Nephron progenitor cell (in vitro differentiated cells): ENCODE results near the gene WIPI1.

Experiments used
- DNase-seq: peaks from one replicate; pipeline ENCODE4 v3.0.0; 2021
- H3K27ac Mint-ChIP-seq: 2 replicates; pipeline ENCODE4 v1.8.0; 2021; ENCODE audit warnings: mild to moderate bottlenecking, moderate library complexity, mixed read lengths
- H3K27me3 Mint-ChIP-seq: 2 replicates; pipeline ENCODE4 v1.8.0; 2021; ENCODE audit warnings: mild to moderate bottlenecking, low read depth, mixed read lengths; ENCODE audit not compliant: poor library complexity
- H3K36me3 Mint-ChIP-seq: 2 replicates; pipeline ENCODE4 v1.8.0; 2021; ENCODE audit warnings: low read depth, mixed read lengths
- H3K4me1 Mint-ChIP-seq: 2 replicates; pipeline ENCODE4 v1.8.0; 2021; ENCODE audit warnings: mixed read lengths
- H3K4me3 Mint-ChIP-seq: 2 replicates; pipeline ENCODE4 v1.8.0; 2021; ENCODE audit warnings: mild to moderate bottlenecking, moderate library complexity, mixed read lengths
- H3K9me3 Mint-ChIP-seq: 2 replicates; pipeline ENCODE4 v1.8.0; 2021; ENCODE audit warnings: mild to moderate bottlenecking, moderate library complexity, mixed read lengths
- CTCF ChIP-seq: fragments of 200-600 bp; sonication (generic); IDR thresholded peaks from 2 replicates; pipeline ENCODE4 v1.5.0; 2021; ENCODE audit warnings: antibody characterized with exemption

The WIPI1 gene

GRCh38 chr17:68440526-68440925, 16.8 kb downstream of the WIPI1 start:
- no peak overlapping the region for H3K27ac Mint-ChIP-seq
- TF ChIP-seq CTCF, result no peak
- no peak overlapping the region for H3K4me3 Mint-ChIP-seq
- peaks cover 10% of the 10 kb centered on the region for H3K27me3 Mint-ChIP-seq
- H3K9me3 Mint-ChIP-seq, result no peaks in the 10 kb centered on the region
- no peaks in the 10 kb centered on the region for H3K36me3 Mint-ChIP-seq
- DNase-seq, result no peak
- H3K4me1 Mint-ChIP-seq, result peaks cover 41% of the 10 kb centered on the region

GRCh38 chr17:68439656-68440290, 17.5 kb downstream of the WIPI1 start:
- no peaks in the 10 kb centered on the region for H3K36me3 Mint-ChIP-seq
- peaks cover 41% of the 10 kb centered on the region for H3K4me1 Mint-ChIP-seq
- no peak for TF ChIP-seq CTCF
- no peak overlapping the region for H3K4me3 Mint-ChIP-seq
- H3K27me3 Mint-ChIP-seq, result peaks cover 4% of the 10 kb centered on the region
- no peak for DNase-seq
- no peak overlapping the region for H3K27ac Mint-ChIP-seq
- H3K9me3 Mint-ChIP-seq, result no peaks in the 10 kb centered on the region

- H3K9me3 Mint-ChIP-seq, result no peaks in the 10 kb centered on the region
- peaks cover 3% of the 10 kb centered on the region for H3K36me3 Mint-ChIP-seq
- no peak overlapping the region for H3K4me3 Mint-ChIP-seq
- TF ChIP-seq CTCF, result no peak
- peaks cover 41% of the 10 kb centered on the region for H3K4me1 Mint-ChIP-seq
- peaks cover 4% of the 10 kb centered on the region for H3K27me3 Mint-ChIP-seq
- DNase-seq, result no peak
- peak overlapping the region; percentile 59 for H3K27ac Mint-ChIP-seq
Measured at GRCh38 chr17:68437979-68438822, 19.1 kb downstream of the WIPI1 start.

DNA sequence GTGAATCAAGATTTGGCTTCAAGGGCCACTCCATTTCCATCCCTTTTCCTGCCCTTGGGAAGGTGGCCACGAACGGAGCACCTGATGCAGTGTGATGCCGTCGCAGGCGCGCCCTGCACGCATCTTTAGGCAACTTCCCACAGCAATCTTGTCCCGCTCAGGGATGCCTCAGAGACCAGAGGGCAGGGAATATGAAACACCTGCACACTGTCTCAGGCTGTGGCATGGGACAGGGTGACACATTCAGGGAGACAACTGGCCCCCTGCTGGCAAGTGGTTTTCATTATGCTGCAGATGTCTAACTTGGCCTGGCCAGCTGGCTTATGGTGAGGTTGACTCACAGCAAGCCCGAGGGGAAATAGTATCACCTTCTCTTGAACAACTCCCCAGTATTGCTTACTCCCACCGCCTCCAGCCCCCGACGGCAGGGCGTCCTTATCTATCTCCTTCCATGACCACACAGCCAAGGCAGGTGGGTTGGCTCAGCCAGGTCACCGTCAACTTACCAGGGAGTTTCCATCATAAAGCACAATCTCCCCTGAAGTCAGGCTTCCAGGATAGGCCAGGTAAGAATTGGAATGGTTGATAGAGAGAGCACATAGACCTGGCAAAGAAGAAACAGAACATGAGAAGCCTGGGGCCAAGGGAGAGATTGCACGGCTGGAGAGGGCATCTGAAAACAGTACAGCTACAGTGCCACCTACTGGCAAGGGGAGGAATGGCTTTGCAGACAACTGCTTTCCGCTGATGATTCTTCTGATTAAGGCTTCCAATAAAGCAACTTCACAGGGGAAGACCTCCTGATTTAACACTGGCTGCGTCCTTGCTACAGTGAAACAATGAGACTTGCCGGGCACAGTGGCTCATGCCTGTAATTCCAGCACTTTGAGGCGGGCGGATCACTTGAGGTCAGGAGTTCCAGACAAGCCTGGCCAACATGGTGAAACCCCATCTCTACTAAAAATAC, 21.1 kb downstream of the WIPI1 start:
- peaks cover 4% of the 10 kb centered on the region for H3K27me3 Mint-ChIP-seq
- no peaks in the 10 kb centered on the region for H3K9me3 Mint-ChIP-seq
- DNase-seq, result peak; percentile 79
- H3K4me1 Mint-ChIP-seq, result peaks cover 44% of the 10 kb centered on the region
- H3K27ac Mint-ChIP-seq, result no peak overlapping the region
- peak; percentile 91 for TF ChIP-seq CTCF
- H3K4me3 Mint-ChIP-seq, result no peak overlapping the region
- peaks cover 6% of the 10 kb centered on the region for H3K36me3 Mint-ChIP-seq

DNA sequence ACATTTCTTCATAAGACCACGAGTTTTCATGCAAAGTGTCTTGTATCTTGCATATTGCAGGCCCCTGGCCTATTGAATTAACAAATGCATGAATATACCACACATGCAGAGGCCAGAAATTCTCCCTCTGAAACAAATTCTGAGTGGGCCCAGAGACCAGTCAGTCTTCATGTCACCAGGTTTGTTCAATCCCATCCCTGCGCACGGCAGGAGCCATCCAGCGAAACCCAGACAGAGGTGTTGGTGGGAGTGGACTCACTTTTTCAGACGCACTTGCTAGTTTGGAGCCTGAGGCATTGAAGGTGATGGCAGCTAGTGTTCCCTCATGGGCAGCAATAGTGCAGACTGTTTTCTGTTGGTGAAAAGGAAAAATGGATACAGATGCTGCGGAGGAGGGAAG, 21.9 kb downstream of the WIPI1 start:
- no peak for DNase-seq
- no peak overlapping the region for H3K27ac Mint-ChIP-seq
- peaks cover 37% of the 10 kb centered on the region for H3K4me1 Mint-ChIP-seq
- no peak overlapping the region for H3K4me3 Mint-ChIP-seq
- no peaks in the 10 kb centered on the region for H3K9me3 Mint-ChIP-seq
- peaks cover 4% of the 10 kb centered on the region for H3K27me3 Mint-ChIP-seq
- peaks cover 6% of the 10 kb centered on the region for H3K36me3 Mint-ChIP-seq
- no peak for TF ChIP-seq CTCF
